Breast epithelium (tissue), 4 donors: Measurements from ENCODE around the gene USP15. TPM values are rescaled to one million over a fixed set of nuclear protein-coding genes. Genes with fewer than 3 reads are reported as not detected.

Experiments used
- DNase-seq, 2 donors: peaks; one replicate each; pipeline ENCODE4 v3.0.0-alpha.2; 2019; ENCODE audit warnings: low spot score in 2 of 2
- H3K27ac ChIP-seq, 2 donors: fragments of 200-600 bp; sonication (generic) in 1 of 2; one replicate each; pipeline ENCODE4 v1.5.1; 2016 to 2019; ENCODE audit warnings: mild to moderate bottlenecking in 1 of 2
- H3K27me3 ChIP-seq, 2 donors: fragments of 200-600 bp; sonication (generic) in 1 of 2; one replicate each; pipeline versions ENCODE4 v1.5.1 to v1.6.0; 2017 to 2019; ENCODE audit warnings: control low read depth in 1 of 2, mild to moderate bottlenecking in 1 of 2
- H3K36me3 ChIP-seq: fragments of 200-600 bp; one replicate; pipeline ENCODE4 v1.5.1; 2019
- H3K4me1 ChIP-seq, 2 donors: fragments of 200-600 bp; sonication (generic); one replicate each; pipeline ENCODE4 v1.5.1; 2016 to 2019; ENCODE audit warnings: control low read depth in 1 of 2
- H3K4me3 ChIP-seq, 3 donors: fragments of 200-600 bp; sonication (generic); 1 replicate in 2 of 3; 2 replicates in 1 of 3; pipeline ENCODE4 v1.5.1; 2016 to 2019; ENCODE audit warnings: mild to moderate bottlenecking in 3 of 3, moderate library complexity in 2 of 3
- H3K9me3 ChIP-seq, 2 donors: fragments of 200-600 bp; sonication (generic) in 1 of 2; one replicate each; pipeline ENCODE4 v1.5.1; 2016 to 2019; ENCODE audit warnings: control low read depth in 1 of 2
- POLR2A ChIP-seq: fragments of 450-650 bp; IDR thresholded peaks from one replicate; pipeline ENCODE4 v1.6.1; 2016; ENCODE audit warnings: antibody characterized with exemption, mild to moderate bottlenecking, moderate library complexity
- POLR2AphosphoS5 ChIP-seq, 3 donors: sonication (generic); formaldehyde crosslinking; IDR thresholded peaks; one replicate each; pipeline ENCODE4 v1.6.1; 2017; ENCODE audit warnings: antibody characterized with exemption in 3 of 3
- intact Hi-C: fragments of 100-400 bp; cut with DNase I; formaldehyde crosslinking; loops from one replicate; pipeline ENCODE4 v1.15.1; 2023; ENCODE audit warnings: low total_unique reads
- total RNA-seq, 3 donors: library from RNA; depleted of rRNA; stranded (reverse); fragments of >200 nt; gene quantifications; one replicate each; pipeline ENCODE4 v1.1.0, GENCODE V29; 2016
- TF ChIP-seq, protein P1 (sequence below), 3 donors: fragments of 450-650 bp; IDR thresholded peaks; one replicate each; pipeline ENCODE4 v1.5.1; 2016 to 2017; ENCODE audit warnings: antibody characterized with exemption in 3 of 3, mild to moderate bottlenecking in 3 of 3, moderate library complexity in 3 of 3

USP15 gene
- total RNA-seq, 3 donors from 2014 or later = 65.9 to 234 (median 110) TPM

- no peaks in the 10 kb centered on the region for H3K4me1 ChIP-seq
- H3K9me3 ChIP-seq = no peaks in the 10 kb centered on the region
- intact Hi-C loops = no loop called here
- H3K4me3 ChIP-seq = no peak overlapping the region
- H3K27ac ChIP-seq = no peak overlapping the region
- no peak for TF ChIP-seq POLR2AphosphoS5 (IDR thresholded peaks at IDR 0.05)
- TF ChIP-seq, protein P1, sequence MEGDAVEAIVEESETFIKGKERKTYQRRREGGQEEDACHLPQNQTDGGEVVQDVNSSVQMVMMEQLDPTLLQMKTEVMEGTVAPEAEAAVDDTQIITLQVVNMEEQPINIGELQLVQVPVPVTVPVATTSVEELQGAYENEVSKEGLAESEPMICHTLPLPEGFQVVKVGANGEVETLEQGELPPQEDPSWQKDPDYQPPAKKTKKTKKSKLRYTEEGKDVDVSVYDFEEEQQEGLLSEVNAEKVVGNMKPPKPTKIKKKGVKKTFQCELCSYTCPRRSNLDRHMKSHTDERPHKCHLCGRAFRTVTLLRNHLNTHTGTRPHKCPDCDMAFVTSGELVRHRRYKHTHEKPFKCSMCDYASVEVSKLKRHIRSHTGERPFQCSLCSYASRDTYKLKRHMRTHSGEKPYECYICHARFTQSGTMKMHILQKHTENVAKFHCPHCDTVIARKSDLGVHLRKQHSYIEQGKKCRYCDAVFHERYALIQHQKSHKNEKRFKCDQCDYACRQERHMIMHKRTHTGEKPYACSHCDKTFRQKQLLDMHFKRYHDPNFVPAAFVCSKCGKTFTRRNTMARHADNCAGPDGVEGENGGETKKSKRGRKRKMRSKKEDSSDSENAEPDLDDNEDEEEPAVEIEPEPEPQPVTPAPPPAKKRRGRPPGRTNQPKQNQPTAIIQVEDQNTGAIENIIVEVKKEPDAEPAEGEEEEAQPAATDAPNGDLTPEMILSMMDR (IDR thresholded peaks at IDR 0.05) = no peak
- TF ChIP-seq POLR2A = no peak
- H3K27me3 ChIP-seq = no peaks in the 10 kb centered on the region
- no peak for DNase-seq
- peaks cover 9% of the 10 kb centered on the region for H3K36me3 ChIP-seq
These were observed 122.3 kb downstream of the USP15 start for GRCh38 chr12:62382526-62382925.

- H3K9me3 ChIP-seq = no peaks in the 10 kb centered on the region
- no peaks in the 10 kb centered on the region for H3K27me3 ChIP-seq
- H3K27ac ChIP-seq = no peak overlapping the region
- DNase-seq = no peak
- no peak overlapping the region for H3K4me3 ChIP-seq
- no peaks in the 10 kb centered on the region for H3K4me1 ChIP-seq
- no peak for TF ChIP-seq POLR2AphosphoS5 (IDR thresholded peaks at IDR 0.05)
- TF ChIP-seq, protein P1 (IDR thresholded peaks at IDR 0.05) = no peak
- TF ChIP-seq POLR2A = no peak
- H3K36me3 ChIP-seq = peaks cover 4% of the 10 kb centered on the region
- intact Hi-C loops = no loop called here
These were observed 136.5 kb downstream of the USP15 start for GRCh38 chr12:62396750-62397149.

GRCh38 chr12:62400135-62400534, 139.9 kb downstream of the USP15 start:
- TF ChIP-seq POLR2AphosphoS5 (IDR thresholded peaks at IDR 0.05) = no peak
- TF ChIP-seq POLR2A = no peak
- TF ChIP-seq, protein P1 (IDR thresholded peaks at IDR 0.05) = no peak
- Histone ChIP-seq H3K27me3 (no peaks in the 10 kb centered on the region), H3K36me3 (peaks cover under 1% of the 10 kb centered on the region), H3K4me1 (no peaks in the 10 kb centered on the region), H3K27ac (no peak overlapping the region), H3K4me3 (no peak overlapping the region), H3K9me3 (no peaks in the 10 kb centered on the region)
- intact Hi-C loops = no loop called here
- no peak for DNase-seq

GRCh38 chr12:62401631-62402030, 141.4 kb downstream of the USP15 start:
- no peak overlapping the region for H3K4me3 ChIP-seq
- H3K36me3 ChIP-seq = no peaks in the 10 kb centered on the region
- no peaks in the 10 kb centered on the region for H3K4me1 ChIP-seq
- TF ChIP-seq, protein P1 (IDR thresholded peaks at IDR 0.05) = no peak
- TF ChIP-seq POLR2AphosphoS5 (IDR thresholded peaks at IDR 0.05) (no peak), POLR2A (no peak)
- no peak for DNase-seq
- H3K27ac ChIP-seq = no peak overlapping the region
- H3K9me3 ChIP-seq = no peaks in the 10 kb centered on the region
- no peaks in the 10 kb centered on the region for H3K27me3 ChIP-seq
- intact Hi-C loops = no loop called here

- Histone ChIP-seq H3K4me3 (no peak overlapping the region), H3K36me3 (no peaks in the 10 kb centered on the region), H3K4me1 (no peaks in the 10 kb centered on the region), H3K9me3 (no peaks in the 10 kb centered on the region), H3K27ac (no peak overlapping the region), H3K27me3 (no peaks in the 10 kb centered on the region)
- DNase-seq = no peak
- TF ChIP-seq, protein P1 (IDR thresholded peaks at IDR 0.05) = no peak
- TF ChIP-seq POLR2AphosphoS5 (IDR thresholded peaks at IDR 0.05) = no peak
- TF ChIP-seq POLR2A = no peak
- intact Hi-C loops = no loop called here
These were observed 142.8 kb downstream of the USP15 start for GRCh38 chr12:62403031-62403430.
